ENCODE results near the gene OVAAL.

Gene OVAAL

GRCh38 chr1:180586671-180587155, 27.9 kb downstream of the OVAAL start:
- TF ChIP-seq FOXP2 (optimal IDR thresholded peaks at IDR 0.05; ENCODE audit: borderline replicate concordance, extremely low read depth, extremely low read length, insufficient read depth) (no peak), POLR2AphosphoS5 (IDR thresholded peaks at IDR 0.05; ENCODE audit: low read depth, low read length) (no peak), TAF1 (IDR thresholded peaks at IDR 0.05; ENCODE audit: borderline replicate concordance, insufficient read depth, low read length) (no peak), SIN3A (IDR thresholded peaks at IDR 0.05; ENCODE audit: borderline replicate concordance, insufficient read depth, low read length) (no peak)
- TF ChIP-seq, protein P1, sequence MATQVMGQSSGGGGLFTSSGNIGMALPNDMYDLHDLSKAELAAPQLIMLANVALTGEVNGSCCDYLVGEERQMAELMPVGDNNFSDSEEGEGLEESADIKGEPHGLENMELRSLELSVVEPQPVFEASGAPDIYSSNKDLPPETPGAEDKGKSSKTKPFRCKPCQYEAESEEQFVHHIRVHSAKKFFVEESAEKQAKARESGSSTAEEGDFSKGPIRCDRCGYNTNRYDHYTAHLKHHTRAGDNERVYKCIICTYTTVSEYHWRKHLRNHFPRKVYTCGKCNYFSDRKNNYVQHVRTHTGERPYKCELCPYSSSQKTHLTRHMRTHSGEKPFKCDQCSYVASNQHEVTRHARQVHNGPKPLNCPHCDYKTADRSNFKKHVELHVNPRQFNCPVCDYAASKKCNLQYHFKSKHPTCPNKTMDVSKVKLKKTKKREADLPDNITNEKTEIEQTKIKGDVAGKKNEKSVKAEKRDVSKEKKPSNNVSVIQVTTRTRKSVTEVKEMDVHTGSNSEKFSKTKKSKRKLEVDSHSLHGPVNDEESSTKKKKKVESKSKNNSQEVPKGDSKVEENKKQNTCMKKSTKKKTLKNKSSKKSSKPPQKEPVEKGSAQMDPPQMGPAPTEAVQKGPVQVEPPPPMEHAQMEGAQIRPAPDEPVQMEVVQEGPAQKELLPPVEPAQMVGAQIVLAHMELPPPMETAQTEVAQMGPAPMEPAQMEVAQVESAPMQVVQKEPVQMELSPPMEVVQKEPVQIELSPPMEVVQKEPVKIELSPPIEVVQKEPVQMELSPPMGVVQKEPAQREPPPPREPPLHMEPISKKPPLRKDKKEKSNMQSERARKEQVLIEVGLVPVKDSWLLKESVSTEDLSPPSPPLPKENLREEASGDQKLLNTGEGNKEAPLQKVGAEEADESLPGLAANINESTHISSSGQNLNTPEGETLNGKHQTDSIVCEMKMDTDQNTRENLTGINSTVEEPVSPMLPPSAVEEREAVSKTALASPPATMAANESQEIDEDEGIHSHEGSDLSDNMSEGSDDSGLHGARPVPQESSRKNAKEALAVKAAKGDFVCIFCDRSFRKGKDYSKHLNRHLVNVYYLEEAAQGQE (IDR thresholded peaks at IDR 0.05; ENCODE audit: insufficient read depth in 1 of 2, low read depth in 2 of 2, low read length in 2 of 2): no peak

- TF ChIP-seq SIN3A (IDR thresholded peaks at IDR 0.05; ENCODE audit: borderline replicate concordance, insufficient read depth, low read length): no peak
- no peak for TF ChIP-seq FOXP2 (optimal IDR thresholded peaks at IDR 0.05; ENCODE audit: borderline replicate concordance, extremely low read depth, extremely low read length, insufficient read depth)
- no peak for TF ChIP-seq TAF1 (IDR thresholded peaks at IDR 0.05; ENCODE audit: borderline replicate concordance, insufficient read depth, low read length)
- TF ChIP-seq, protein P1 (IDR thresholded peaks at IDR 0.05; ENCODE audit: insufficient read depth in 1 of 2, low read depth in 2 of 2, low read length in 2 of 2): no peak
- TF ChIP-seq POLR2AphosphoS5 (IDR thresholded peaks at IDR 0.05; ENCODE audit: low read depth, low read length): no peak
Measured at GRCh38 chr1:180588121-180588520, 29.4 kb downstream of the OVAAL start.

DNA sequence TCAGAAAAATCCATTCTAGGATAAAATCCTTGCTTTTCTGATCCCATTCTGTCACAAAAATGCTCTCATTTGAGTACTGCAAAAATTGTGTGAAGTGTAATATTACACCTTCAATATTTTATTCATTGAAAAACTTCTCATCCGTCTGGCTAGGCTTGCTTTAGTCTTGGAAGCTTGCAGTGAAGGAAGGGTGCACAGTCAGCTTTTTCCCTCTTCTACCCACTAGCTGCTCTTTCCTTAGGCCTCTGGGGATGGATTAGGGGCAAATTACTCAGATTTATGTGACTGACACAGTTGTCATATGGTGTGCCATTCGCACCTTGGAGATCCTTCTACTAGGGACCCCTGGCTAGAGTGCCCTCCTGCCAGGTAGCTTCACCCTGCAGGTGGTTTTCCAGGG, 32.1 kb downstream of the OVAAL start:
- TF ChIP-seq FOXP2 (optimal IDR thresholded peaks at IDR 0.05; ENCODE audit: borderline replicate concordance, extremely low read depth, extremely low read length, insufficient read depth) (no peak), TAF1 (IDR thresholded peaks at IDR 0.05; ENCODE audit: borderline replicate concordance, insufficient read depth, low read length) (no peak), SIN3A (IDR thresholded peaks at IDR 0.05; ENCODE audit: borderline replicate concordance, insufficient read depth, low read length) (no peak), POLR2AphosphoS5 (IDR thresholded peaks at IDR 0.05; ENCODE audit: low read depth, low read length) (no peak)
- TF ChIP-seq, protein P1 (IDR thresholded peaks at IDR 0.05; ENCODE audit: insufficient read depth in 1 of 2, low read depth in 2 of 2, low read length in 2 of 2): no peak

- TF ChIP-seq, protein P1 (IDR thresholded peaks at IDR 0.05; ENCODE audit: insufficient read depth in 1 of 2, low read depth in 2 of 2, low read length in 2 of 2): no peak
- TF ChIP-seq TAF1 (IDR thresholded peaks at IDR 0.05; ENCODE audit: borderline replicate concordance, insufficient read depth, low read length) (no peak), SIN3A (IDR thresholded peaks at IDR 0.05; ENCODE audit: borderline replicate concordance, insufficient read depth, low read length) (no peak), FOXP2 (optimal IDR thresholded peaks at IDR 0.05; ENCODE audit: borderline replicate concordance, extremely low read depth, extremely low read length, insufficient read depth) (no peak), POLR2AphosphoS5 (IDR thresholded peaks at IDR 0.05; ENCODE audit: low read depth, low read length) (no peak)
Measured at GRCh38 chr1:180593382-180593781, 34.6 kb downstream of the OVAAL start.

DNA sequence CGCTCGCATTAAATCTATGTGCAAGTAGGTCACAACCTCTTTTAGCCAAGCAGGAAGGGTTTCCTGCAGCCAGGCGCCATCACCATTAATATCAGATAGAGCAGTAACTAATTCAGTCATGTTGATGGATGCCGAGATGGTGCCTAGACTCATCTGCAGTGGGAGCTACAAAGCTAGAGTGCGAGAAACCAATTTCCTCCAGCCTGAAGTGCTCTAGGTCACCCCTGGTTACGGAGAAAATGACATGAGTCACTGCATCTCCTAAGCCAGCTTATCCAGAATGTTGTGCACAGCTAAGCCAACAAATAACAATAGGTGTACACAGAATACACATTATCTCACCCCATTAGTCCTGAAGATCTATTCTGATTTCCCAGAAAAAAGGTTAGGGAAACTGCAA, 36.0 kb downstream of the OVAAL start:
- TF ChIP-seq TAF1 (IDR thresholded peaks at IDR 0.05; ENCODE audit: borderline replicate concordance, insufficient read depth, low read length): no peak
